Measurements from ENCODE around the gene TMCC1. TPM values are rescaled to one million over a fixed set of nuclear protein-coding genes. Genes with fewer than 3 reads are reported as not detected.
"Not testable (repeated sequence)": the region's sequence is repeated elsewhere in the genome, so short reads cannot be mapped to it uniquely, and the experiment has no call there.

The TMCC1 gene
- total and polyA plus RNA-seq, 2 experiments from 2014 or later = 12.3 to 26.9 TPM

GRCh38 chr3:129651435-129652202 lies 241.9 kb downstream of the TMCC1 start:
- no peak for TF ChIP-seq CTCF (IDR thresholded peaks at IDR 0.05; ENCODE audit: low read depth, low read length)
- Histone ChIP-seq H3K4me1 (ENCODE audit: low read depth) (no peaks in the 10 kb centered on the region), H3K27ac (no peak overlapping the region), H3K27me3 (no peaks in the 10 kb centered on the region), H3K4me3 (no peak overlapping the region), H3K36me3 (no peaks in the 10 kb centered on the region), H3K9me3 (ENCODE audit: low read depth) (no peaks in the 10 kb centered on the region)
- DNase-seq (ENCODE audit: low read depth in 1 of 2, low spot score in 1 of 2) = peak in 1 of 2 donors; percentile 82

GRCh38 chr3:129650256-129650872 lies 243.1 kb downstream of the TMCC1 start:
- no peaks in the 10 kb centered on the region for H3K9me3 ChIP-seq (ENCODE audit: low read depth)
- no peak overlapping the region for H3K4me3 ChIP-seq
- no peaks in the 10 kb centered on the region for H3K36me3 ChIP-seq
- H3K27ac ChIP-seq = no peak overlapping the region
- no peaks in the 10 kb centered on the region for H3K4me1 ChIP-seq (ENCODE audit: low read depth)
- no peaks in the 10 kb centered on the region for H3K27me3 ChIP-seq
- peak; percentile 68 to 92 for DNase-seq (ENCODE audit: low read depth in 1 of 2, low spot score in 1 of 2)
- TF ChIP-seq CTCF (IDR thresholded peaks at IDR 0.05; ENCODE audit: low read depth, low read length) = peak; percentile 76

GRCh38 chr3:129648391-129648790 lies 245.1 kb downstream of the TMCC1 start:
- no peak for DNase-seq (ENCODE audit: low read depth in 1 of 2, low spot score in 1 of 2)
- Histone ChIP-seq H3K27me3 (no peaks in the 10 kb centered on the region), H3K36me3 (no peaks in the 10 kb centered on the region), H3K9me3 (ENCODE audit: low read depth) (no peaks in the 10 kb centered on the region), H3K4me3 (no peak overlapping the region), H3K27ac (no peak overlapping the region), H3K4me1 (ENCODE audit: low read depth) (no peaks in the 10 kb centered on the region)
- TF ChIP-seq CTCF (IDR thresholded peaks at IDR 0.05; ENCODE audit: low read depth, low read length) = no peak

GRCh38 chr3:129645286-129645685 lies 248.2 kb downstream of the TMCC1 start:
- no peak for DNase-seq (ENCODE audit: low read depth in 1 of 2, low spot score in 1 of 2)
- no peaks in the 10 kb centered on the region for H3K27me3 ChIP-seq
- H3K9me3 ChIP-seq (ENCODE audit: low read depth) = no peaks in the 10 kb centered on the region
- no peak overlapping the region for H3K27ac ChIP-seq
- H3K4me3 ChIP-seq = no peak overlapping the region
- no peak for TF ChIP-seq CTCF (IDR thresholded peaks at IDR 0.05; ENCODE audit: low read depth, low read length)
- H3K4me1 ChIP-seq (ENCODE audit: low read depth) = no peaks in the 10 kb centered on the region
- no peaks in the 10 kb centered on the region for H3K36me3 ChIP-seq

GRCh38 chr3:129644836-129645235 lies 248.7 kb downstream of the TMCC1 start:
- no peak for DNase-seq (ENCODE audit: low read depth in 1 of 2, low spot score in 1 of 2)

GRCh38 chr3:129641567-129642260 lies 251.8 kb downstream of the TMCC1 start:
- not testable (repeated sequence) for DNase-seq (ENCODE audit: low read depth in 1 of 2, low spot score in 1 of 2)

More at GRCh38 chr3:129644836-129645235, 248.7 kb downstream of the TMCC1 start:
- Histone ChIP-seq H3K27ac (no peak overlapping the region), H3K4me1 (ENCODE audit: low read depth) (no peaks in the 10 kb centered on the region), H3K36me3 (no peaks in the 10 kb centered on the region), H3K4me3 (no peak overlapping the region), H3K27me3 (no peaks in the 10 kb centered on the region), H3K9me3 (ENCODE audit: low read depth) (no peaks in the 10 kb centered on the region)
- TF ChIP-seq CTCF (IDR thresholded peaks at IDR 0.05; ENCODE audit: low read depth, low read length) = no peak

GRCh38 chr3:129640985-129641384 lies 252.5 kb downstream of the TMCC1 start:
- H3K9me3 ChIP-seq (ENCODE audit: low read depth); H3K27me3 ChIP-seq; DNase-seq (ENCODE audit: low read depth in 1 of 2, low spot score in 1 of 2); H3K27ac ChIP-seq; H3K4me3 ChIP-seq; H3K4me1 ChIP-seq (ENCODE audit: low read depth); H3K36me3 ChIP-seq: not testable (repeated sequence)

More at GRCh38 chr3:129641567-129642260, 251.8 kb downstream of the TMCC1 start:
- H3K27ac ChIP-seq; H3K4me1 ChIP-seq (ENCODE audit: low read depth); H3K4me3 ChIP-seq; H3K9me3 ChIP-seq (ENCODE audit: low read depth); H3K36me3 ChIP-seq; H3K27me3 ChIP-seq: not testable (repeated sequence)
